22Rv1 (cell line): ENCODE measurements around the gene LPIN1.

Experiments used
- ZFX ChIP-seq: fragments of 450-650 bp; IDR thresholded peaks from 2 replicates; pipeline ENCODE4 v1.6.1; 2017; ENCODE audit warnings: antibody characterized with exemption, borderline replicate concordance
- TF ChIP-seq, protein P1 (sequence below): fragments of 450-650 bp; IDR thresholded peaks from 2 replicates; pipeline ENCODE4 v1.5.1; 2017; ENCODE audit warnings: mild to moderate bottlenecking

DNA sequence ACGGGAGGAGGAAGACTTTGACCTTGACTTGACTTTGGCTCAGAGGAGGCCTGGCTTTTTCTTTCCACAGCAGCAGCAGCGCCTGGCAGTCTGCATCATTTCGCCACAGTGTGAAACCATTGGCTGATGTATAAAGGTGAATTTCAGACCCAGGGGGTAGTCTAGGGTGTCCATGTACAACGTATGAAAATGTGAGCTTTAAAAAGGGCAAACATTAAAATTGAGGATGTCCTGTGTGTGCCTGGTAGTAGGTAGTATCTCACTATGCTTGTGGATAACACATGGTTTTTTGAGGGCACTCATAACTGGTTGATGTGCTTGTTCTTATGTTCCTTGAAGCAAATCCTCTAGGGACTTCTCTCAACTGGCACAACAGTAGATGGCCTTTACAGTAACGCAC, 86.1 kb downstream of the LPIN1 start:
- TF ChIP-seq, protein P1, sequence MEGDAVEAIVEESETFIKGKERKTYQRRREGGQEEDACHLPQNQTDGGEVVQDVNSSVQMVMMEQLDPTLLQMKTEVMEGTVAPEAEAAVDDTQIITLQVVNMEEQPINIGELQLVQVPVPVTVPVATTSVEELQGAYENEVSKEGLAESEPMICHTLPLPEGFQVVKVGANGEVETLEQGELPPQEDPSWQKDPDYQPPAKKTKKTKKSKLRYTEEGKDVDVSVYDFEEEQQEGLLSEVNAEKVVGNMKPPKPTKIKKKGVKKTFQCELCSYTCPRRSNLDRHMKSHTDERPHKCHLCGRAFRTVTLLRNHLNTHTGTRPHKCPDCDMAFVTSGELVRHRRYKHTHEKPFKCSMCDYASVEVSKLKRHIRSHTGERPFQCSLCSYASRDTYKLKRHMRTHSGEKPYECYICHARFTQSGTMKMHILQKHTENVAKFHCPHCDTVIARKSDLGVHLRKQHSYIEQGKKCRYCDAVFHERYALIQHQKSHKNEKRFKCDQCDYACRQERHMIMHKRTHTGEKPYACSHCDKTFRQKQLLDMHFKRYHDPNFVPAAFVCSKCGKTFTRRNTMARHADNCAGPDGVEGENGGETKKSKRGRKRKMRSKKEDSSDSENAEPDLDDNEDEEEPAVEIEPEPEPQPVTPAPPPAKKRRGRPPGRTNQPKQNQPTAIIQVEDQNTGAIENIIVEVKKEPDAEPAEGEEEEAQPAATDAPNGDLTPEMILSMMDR, result no peak
- TF ChIP-seq ZFX, result no peak
